HG03108 (cell line): Measurements from ENCODE around the gene HES7.

Source experiments
- ATAC-seq: cut with Tn5 transposase; IDR thresholded peaks from one replicate; pipeline ENCODE4 v1.9.1; 2021; ENCODE audit warnings: moderate library complexity; ENCODE audit not compliant: unreplicated experiment

HES7 gene

DNA sequence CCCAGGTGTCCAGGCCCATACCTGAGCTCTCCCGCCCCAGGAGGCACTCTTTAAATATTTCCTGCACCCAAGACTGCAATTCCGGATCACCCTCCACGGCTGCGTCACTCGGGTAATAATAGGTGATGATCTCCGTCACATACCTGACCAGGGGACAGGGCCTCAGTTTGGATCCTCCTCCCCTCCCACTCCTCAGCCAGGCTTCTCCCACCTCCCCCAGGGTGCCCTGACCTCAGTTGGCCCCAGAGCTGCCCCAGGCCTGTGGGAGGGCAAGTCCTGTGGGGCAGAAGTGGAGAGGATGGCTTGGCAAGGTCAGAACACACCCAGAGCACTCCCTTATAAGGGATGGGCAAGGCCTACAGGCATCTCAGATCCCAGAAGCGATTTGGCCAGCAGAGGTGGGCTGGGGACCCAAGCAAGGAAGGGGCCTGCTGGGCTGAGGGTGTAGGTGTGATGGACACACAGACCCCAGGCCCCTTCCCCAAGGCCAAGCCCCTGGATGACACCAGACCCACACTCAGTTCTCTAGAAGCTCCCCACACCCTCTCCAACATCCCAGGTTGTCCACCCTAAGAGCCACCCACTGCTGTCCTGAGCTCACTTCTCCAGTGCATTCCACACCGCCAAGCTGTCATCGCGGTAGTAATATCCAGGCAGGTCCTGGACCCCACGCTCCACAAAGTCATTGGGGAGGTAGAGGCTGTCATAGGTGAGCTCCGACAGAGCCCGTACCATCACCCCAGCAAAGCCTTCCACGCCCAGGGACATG lies 48.1 kb downstream of the HES7 start:
- no peak for ATAC-seq

DNA sequence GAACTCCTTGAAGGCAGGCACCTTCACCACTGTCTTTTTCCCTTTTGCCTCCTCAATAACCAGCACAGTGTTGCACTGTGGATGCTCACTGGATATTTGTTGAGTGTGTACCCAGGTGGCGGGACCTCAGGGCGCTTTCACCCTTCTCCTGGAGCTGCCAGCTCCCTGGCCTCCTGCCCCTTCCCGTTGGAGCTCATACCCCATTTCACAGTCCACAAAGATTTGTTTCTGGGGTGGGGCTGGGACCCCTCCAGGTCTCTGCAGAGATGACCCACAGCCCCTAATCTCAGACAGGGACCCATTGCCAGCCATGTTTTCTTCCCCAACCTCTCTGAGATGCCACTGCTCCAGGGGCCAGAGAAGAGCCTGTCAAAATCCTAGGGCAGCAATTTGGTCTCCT lies 48.8 kb downstream of the HES7 start:
- ATAC-seq = no peak

DNA sequence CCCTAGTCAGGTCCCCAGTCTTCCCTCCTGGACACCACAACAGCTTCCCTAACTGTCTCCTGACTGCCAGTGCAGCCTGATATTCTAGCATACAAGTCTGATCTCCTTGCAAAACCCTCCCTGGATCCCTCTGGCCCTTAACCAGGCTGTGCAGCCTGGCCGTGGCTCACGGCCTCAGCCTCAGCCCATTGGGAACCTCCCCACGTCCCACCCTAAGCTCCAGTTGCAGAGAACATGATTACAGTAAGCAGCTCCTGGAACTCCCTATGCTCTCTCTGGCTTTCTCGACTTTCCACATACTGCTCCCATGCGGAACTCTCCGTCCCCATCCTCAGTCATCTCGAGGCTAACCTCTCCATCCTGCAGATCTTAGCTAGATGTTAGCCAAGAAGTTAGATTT lies 49.4 kb downstream of the HES7 start:
- no peak for ATAC-seq

DNA sequence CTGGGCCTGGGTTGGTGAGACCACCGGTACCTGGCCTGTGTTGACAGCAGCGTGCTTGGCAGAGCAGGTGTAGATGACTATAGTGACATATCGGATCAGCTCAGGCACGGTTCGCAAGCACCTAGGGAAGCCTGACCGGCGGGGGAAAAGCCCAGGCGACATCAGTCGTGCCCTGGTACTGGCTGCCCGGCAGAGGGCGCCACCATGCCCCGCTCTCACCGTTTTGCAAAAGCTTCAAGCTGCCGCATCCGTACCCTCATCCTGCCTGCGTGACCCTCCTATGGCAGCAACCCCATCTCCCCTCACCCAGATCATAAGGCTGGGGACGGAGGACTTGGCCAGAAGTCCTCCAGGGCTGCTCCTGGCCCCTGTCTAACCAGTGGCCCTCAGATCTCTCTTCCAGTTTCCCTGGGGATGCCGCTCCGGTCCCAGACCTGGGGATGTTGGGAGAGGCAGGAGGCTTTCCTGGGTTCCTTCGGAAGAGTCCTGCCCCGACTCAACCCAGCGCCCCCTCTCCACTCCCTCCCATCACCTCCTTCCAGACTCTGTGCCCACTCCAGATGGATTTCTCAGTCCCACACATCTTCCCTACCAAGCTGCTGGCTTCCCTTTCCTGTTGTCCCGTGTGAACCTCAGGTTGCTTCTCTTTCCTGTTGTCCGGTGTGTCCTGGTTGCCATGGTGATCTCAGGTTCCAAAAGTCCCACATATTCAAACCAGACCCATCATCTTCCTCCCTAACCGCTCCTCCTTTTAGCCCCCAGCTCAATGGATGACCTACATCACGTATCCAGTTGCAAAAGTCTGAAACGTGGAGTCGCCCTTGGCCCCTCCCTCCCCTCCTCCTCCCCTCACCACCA lies 50.0 kb downstream of the HES7 start:
- ATAC-seq = peak; percentile 34

GRCh38 chr17:8072729-8073461 lies 51.0 kb downstream of the HES7 start:
- no peak for ATAC-seq

DNA sequence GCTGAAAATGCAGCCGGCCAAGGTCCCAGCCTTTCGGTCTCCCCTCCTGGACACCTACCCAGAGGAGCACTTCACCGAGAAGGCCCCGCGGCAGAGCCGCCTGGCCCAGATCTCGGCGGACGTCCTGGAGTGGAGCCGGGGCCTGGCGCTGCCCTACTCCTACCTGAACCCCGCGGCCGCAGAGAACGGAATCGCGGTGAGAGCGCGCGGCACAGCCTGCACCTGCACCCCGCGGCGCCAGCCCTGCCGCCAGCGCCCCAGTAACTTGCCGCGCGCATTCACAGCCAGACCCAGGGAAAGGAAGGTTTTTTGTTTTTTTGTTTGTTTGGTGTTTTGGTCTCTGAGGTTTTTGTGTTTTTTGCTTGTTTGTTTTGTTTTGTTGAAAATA lies 51.6 kb downstream of the HES7 start:
- no peak for ATAC-seq

GRCh38 chr17:8071496-8071895 lies 52.4 kb downstream of the HES7 start:
- no peak for ATAC-seq
